Measurements from ENCODE around the gene PIP4K2B.

The PIP4K2B gene

DNA sequence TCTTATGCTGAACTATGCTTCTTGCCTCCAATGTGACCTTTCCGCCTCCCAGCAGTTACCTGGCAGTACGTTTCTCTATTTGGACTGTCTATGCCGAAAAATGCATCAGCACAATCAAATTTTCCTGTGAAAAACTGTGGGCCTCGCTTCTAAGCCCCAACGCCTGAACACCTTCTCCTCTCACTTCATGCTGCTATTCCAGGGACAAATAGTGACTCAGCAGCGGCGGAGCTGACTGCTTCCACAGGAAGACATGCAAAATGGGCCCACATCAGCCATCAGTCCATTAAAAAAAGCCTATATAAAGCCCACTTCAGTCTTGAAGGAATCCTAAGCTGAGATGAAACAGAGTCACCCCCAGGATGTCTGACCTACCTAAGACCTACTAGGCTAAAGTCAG, 10.5 kb upstream of the PIP4K2B start:
- TF ChIP-seq, protein P1, sequence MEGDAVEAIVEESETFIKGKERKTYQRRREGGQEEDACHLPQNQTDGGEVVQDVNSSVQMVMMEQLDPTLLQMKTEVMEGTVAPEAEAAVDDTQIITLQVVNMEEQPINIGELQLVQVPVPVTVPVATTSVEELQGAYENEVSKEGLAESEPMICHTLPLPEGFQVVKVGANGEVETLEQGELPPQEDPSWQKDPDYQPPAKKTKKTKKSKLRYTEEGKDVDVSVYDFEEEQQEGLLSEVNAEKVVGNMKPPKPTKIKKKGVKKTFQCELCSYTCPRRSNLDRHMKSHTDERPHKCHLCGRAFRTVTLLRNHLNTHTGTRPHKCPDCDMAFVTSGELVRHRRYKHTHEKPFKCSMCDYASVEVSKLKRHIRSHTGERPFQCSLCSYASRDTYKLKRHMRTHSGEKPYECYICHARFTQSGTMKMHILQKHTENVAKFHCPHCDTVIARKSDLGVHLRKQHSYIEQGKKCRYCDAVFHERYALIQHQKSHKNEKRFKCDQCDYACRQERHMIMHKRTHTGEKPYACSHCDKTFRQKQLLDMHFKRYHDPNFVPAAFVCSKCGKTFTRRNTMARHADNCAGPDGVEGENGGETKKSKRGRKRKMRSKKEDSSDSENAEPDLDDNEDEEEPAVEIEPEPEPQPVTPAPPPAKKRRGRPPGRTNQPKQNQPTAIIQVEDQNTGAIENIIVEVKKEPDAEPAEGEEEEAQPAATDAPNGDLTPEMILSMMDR (IDR thresholded peaks at IDR 0.05; ENCODE audit: low read depth, low read length) = no peak
- H3K4me3 ChIP-seq (ENCODE audit: low read depth, low read length) = no peak overlapping the region

DNA sequence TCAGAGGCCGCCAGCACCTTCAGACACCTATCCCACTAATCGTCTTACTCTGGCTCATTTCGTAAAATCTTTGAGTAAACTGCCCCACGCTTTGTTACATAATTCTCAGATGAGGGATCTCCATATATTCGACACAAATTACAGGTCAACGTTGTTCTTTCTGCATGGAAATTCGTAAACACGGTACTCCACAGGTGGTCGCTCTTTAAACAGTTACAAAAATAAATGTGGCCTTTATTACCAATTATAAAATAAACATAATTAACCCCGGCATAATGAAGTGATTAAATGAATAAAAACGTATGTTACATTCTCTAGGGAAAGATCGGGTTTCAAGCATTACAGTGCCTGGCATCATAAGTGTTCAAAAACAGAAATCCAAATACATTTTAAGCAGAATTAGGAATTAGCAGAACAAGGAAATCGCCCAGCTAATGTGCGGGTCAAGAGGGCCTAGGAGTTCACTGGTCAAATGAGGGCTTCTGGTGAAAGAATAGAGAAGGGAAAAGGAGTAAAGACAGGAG, 943 bp upstream of the PIP4K2B start:
- TF ChIP-seq, protein P1 (IDR thresholded peaks at IDR 0.05; ENCODE audit: low read depth, low read length) = no peak
- peak overlapping the region; percentile 77 for H3K4me3 ChIP-seq (ENCODE audit: low read depth, low read length)

- TF ChIP-seq, protein P1 (IDR thresholded peaks at IDR 0.05; ENCODE audit: low read depth, low read length) = no peak
- peak overlapping the region; percentile 77 for H3K4me3 ChIP-seq (ENCODE audit: low read depth, low read length)
Measured at GRCh38 chr17:38798614-38799500, 499 bp downstream of the PIP4K2B start.

GRCh38 chr17:38797828-38798227, 1.5 kb downstream of the PIP4K2B start:
- TF ChIP-seq, protein P1 (IDR thresholded peaks at IDR 0.05; ENCODE audit: low read depth, low read length) = no peak
- peak overlapping the region; percentile 77 for H3K4me3 ChIP-seq (ENCODE audit: low read depth, low read length)

DNA sequence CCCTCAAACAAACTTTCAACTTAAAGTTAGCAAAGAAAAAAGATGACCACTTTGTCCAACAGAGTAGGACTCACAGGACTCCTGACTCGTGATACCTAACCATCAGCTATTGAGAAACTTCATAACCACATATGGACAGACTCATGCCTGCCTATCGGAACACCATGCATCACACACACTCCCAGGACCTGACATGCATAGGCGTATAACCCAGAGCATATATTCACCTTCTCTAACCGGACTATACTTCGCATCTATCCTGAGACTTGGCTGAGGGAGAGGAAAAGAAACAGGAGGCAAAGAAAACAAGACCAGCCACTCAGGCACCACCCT, 2.2 kb downstream of the PIP4K2B start:
- TF ChIP-seq, protein P1 (IDR thresholded peaks at IDR 0.05; ENCODE audit: low read depth, low read length) = no peak
- H3K4me3 ChIP-seq (ENCODE audit: low read depth, low read length) = no peak overlapping the region; the same call in 1 of the 2 replicates

- no peak overlapping the region for H3K4me3 ChIP-seq (ENCODE audit: low read depth, low read length)
- TF ChIP-seq, protein P1 (IDR thresholded peaks at IDR 0.05; ENCODE audit: low read depth, low read length) = no peak
Measured at GRCh38 chr17:38796451-38797157, 2.8 kb downstream of the PIP4K2B start.

DNA sequence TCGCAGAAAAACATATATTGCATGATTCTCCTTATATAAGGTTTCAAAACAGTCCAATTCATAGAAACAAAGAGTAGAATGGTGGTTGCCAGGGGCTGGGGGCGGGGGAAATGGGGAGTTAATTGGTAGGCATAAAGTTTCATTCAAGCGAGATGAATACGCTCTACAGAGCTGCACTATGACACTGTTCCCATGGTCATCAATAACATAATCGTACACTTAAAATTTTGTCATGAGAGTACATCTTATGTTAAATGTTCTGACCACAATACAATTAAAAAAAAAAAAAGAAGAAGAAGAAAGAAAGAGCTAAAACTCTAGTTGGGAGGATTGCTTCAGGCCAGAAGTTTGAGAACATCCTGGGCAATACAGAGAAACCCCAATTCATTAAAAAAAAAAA, 5.1 kb downstream of the PIP4K2B start:
- H3K4me3 ChIP-seq (ENCODE audit: low read depth, low read length) = no peak overlapping the region
- TF ChIP-seq, protein P1 (IDR thresholded peaks at IDR 0.05; ENCODE audit: low read depth, low read length) = no peak
